Articular chondrocyte of knee joint (primary cell): ENCODE data around the gene OR4E2. TPM values are rescaled to one million over a fixed set of nuclear protein-coding genes. Genes with fewer than 3 reads are reported as not detected.

Source experiments
- small RNA-seq: library from RNA; depleted of rRNA; stranded (forward); fragments of <200 nt; gene quantifications from one replicate; pipeline ENCODE3, GENCODE V24; 2012
- total RNA-seq: library from RNA; depleted of rRNA; stranded (reverse); fragments of >200 nt; gene quantifications from 2 replicates; pipeline ENCODE4 v1.2.3, GENCODE V29; 2012

The OR4E2 gene, protein sequence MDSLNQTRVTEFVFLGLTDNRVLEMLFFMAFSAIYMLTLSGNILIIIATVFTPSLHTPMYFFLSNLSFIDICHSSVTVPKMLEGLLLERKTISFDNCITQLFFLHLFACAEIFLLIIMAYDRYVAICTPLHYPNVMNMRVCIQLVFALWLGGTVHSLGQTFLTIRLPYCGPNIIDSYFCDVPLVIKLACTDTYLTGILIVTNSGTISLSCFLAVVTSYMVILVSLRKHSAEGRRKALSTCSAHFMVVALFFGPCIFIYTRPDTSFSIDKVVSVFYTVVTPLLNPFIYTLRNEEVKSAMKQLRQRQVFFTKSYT
- not detected in 2 replicates for total RNA-seq

DNA sequence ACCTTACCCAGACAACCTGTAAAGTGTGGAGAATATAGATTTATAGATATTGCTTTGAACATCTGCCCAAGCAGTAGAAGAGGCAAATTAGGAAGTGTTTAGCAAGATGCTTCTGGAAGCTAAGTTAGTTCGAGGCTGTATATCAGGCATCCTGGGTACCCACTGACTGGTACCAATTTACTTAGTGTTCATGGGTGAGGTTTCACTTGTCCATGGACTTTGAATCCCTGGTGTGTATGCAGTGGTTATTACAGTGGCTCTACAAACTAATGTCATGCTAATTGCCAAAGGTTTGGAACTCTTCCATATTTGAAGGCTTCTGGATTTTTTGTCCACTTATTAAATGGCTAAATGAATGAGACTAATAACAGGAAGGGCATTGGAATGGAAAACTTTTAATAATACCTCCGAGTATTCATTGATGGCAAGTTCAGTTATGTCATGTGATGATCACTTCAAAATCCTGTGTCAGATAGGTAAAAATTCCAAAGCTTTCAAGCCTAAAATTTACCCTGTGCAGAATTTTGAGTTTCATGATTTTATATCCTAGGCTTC lies at the start of gene OR4E2:
TSS of gene OR4E2 (plus strand) at position 505 of the 555 bp plus-strand sequence. CDS start 11,248 bp downstream, outside the sequence.

DNA sequence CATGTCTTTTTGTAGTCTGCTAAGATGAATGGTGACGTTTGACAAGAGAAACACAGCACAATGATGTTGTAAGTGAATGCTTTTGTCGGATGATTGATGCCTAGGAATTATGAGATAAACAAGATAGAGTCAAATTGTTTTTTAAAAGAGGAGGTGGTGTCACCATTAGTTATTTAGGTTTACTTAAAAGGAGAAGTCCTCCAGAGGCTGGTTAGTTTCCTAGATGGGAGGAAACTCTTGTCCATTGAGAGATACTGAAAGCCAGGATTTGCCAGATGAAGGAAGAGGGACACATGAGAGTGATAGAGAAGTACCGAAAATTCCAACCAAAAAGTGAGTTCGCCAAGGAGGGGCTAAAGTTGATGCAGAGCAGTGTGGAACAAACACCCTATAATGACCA lies 18.8 kb upstream of the OR4E2 start, which contains the start of gene OR10G2:
TSS of gene OR10G2 (minus strand) at position 101 of the 400 bp plus-strand sequence. CDS start at position 3, 98 bp downstream.

DNA sequence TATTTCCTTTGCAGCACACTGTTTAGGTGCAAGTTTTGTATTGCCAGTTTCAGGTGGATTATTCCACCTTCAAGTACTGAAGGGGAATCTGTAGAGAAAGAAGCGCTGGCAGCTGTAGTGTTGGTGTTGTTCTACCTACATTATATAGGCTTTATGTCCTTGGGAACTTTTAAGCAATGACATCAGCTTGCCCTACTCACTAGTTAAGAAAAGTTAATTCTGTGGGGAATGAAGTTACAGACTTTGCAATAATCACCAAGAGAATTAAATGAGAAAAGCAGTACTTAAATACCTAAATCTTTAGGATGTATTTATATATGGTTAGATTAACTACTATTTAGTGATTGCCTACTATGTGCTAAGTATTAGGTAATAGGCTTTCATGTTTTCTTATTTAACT lies 20.1 kb downstream of the OR4E2 start, which contains the start of gene OR4E1:
TSS of gene OR4E1 (minus strand) at position 101 of the 400 bp plus-strand sequence. CDS start 2,883 bp downstream, outside the sequence.

Small RNA genes lying within 50 kb of the gene (small RNA-seq; reads per million reads assigned to genes)
- gene AC243972.3 = not detected

Other genes starting within 250 kb of the OR4E2 start
- gene CHD8, start 197.7 kb upstream of the OR4E2 start, total RNA-seq = 57.4 and 60.1 TPM in 2 replicates
- gene RAB2B, start 176.9 kb upstream of the OR4E2 start, total RNA-seq = 28.9 and 36.6 TPM in 2 replicates
- 36.9 and 37.8 TPM in 2 replicates for gene TOX4, start 176.6 kb upstream of the OR4E2 start, total RNA-seq
- 24.6 and 29.7 TPM in 2 replicates for gene METTL3, start 142.5 kb upstream of the OR4E2 start, total RNA-seq
- gene SALL2, start 127.5 kb upstream of the OR4E2 start, total RNA-seq = 3.0 and 4.4 TPM in 2 replicates
- not detected in 2 replicates for gene OR10G3, start 73.8 kb upstream of the OR4E2 start, total RNA-seq
- not detected in 2 replicates for gene OR10G2, start 18.9 kb upstream of the OR4E2 start, total RNA-seq
- gene OR4E1, start 20.0 kb downstream of the OR4E2 start, total RNA-seq = not detected in 2 replicates